ENCODE results near the gene OR52W1.
A peak's percentile ranks its signal among the peaks of the same experiment; 100 is the strongest.
"Not testable (repeated sequence)": the region's sequence is repeated elsewhere in the genome, so short reads cannot be mapped to it uniquely, and the experiment has no call there.

The OR52W1 gene

DNA sequence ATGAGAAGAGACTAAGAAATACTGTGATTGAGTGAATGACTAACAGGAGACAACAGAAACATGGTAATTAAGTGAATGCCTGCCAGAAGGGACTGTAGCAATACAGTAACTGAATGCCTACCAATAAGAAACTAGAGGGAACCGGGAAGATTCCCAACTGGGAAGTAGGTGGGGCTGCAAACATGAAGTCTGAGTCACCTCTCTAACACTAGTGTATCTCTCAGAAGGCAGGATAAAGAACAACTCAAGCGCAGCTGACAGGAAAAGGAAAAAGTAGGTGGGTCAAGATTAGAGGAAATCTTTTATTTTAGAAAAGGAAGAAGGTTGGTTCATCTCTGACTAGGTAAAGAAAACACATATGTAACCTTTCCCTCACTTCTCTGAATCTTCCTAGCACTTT is 20.3 kb downstream of the OR52W1 start:
- DNase-seq = no peak

DNA sequence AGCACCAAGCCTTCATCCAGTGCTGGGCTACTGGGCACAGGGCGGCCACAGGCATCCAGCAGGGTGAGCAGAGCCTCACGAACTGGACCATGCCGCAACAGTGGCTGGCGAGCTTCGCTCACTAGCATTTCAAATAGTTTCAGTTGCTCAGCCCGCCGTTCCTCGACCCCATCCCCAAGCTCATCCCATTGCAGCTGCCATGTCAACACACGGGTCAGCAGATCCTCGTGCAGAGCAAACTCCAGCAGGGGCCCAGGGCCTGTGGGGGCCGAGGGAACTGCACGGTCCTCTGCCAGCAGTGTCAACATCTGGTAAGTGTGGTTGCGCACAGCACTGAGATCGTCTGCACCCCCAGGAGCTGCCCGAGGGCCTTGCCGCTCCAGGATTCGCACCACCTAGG is 24.8 kb downstream of the OR52W1 start:
- DNase-seq = no peak

- DNase-seq = no peak
Observed at GRCh38 chr11:6224421-6224820, 25.4 kb downstream of the OR52W1 start.

DNA sequence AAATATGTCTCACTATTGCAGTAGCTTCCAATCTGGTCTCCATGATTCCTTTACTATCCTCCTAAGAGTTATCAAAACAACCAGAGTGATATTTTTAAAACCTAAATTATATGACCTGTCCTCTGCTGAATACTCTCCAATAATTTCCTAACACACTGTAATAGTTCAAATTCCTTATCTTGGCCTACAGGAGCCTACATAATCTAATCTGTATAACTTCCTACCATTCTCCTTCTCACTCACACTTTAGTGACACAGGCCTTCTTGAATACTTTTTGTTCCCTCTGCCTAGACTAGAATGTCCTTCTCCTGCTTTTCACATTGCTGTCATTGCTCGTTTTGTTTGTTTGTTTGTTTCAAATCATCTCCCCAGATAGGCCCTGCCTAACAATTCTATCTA is 26.0 kb downstream of the OR52W1 start:
- no peak for DNase-seq

DNA sequence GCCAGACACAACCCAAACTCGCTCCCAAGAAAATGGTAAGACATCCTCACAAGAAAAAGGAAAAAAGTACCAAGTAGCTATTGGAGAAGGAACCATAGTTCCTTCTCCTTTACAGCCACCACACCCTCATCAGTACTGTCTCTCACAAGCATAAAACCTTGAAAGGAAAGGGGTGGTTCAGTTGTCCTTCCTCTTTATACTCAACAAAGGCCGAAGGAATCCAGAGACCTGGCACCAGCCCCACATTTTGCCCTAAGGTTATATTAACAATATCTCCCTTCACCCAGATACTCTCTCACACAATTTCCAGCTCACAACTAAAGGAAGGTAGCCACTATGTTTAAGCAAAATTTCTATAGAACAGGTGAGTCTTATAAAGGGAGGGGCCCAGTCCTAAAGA is 26.9 kb downstream of the OR52W1 start:
- DNase-seq = no peak

- no peak for DNase-seq
Observed at GRCh38 chr11:6228520-6228919, 29.5 kb downstream of the OR52W1 start.

- peak; percentile 14 for DNase-seq
Observed at GRCh38 chr11:6229911-6230310, 30.9 kb downstream of the OR52W1 start.

DNA sequence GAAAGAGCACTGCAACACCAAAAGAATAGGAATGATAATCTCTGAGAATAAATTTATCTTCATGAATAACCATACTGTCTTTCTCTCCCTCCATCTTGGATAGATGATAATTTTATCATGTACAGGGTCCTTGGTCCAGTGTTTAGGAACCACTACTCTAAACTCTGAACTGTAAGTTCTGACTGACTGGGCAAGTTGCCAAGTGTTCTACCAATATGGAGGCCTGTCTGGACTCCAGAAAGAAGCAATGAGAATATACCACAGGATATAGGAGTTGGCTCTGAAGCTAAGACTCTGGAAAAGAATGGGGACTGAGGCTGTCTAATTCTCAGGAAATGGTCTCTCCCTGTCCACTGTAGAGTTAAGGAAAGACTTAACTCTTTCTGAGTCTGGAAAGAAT is 33.9 kb downstream of the OR52W1 start:
- DNase-seq = no peak

GRCh38 chr11:6233984-6234386 is 35.0 kb downstream of the OR52W1 start:
- no peak for DNase-seq

DNA sequence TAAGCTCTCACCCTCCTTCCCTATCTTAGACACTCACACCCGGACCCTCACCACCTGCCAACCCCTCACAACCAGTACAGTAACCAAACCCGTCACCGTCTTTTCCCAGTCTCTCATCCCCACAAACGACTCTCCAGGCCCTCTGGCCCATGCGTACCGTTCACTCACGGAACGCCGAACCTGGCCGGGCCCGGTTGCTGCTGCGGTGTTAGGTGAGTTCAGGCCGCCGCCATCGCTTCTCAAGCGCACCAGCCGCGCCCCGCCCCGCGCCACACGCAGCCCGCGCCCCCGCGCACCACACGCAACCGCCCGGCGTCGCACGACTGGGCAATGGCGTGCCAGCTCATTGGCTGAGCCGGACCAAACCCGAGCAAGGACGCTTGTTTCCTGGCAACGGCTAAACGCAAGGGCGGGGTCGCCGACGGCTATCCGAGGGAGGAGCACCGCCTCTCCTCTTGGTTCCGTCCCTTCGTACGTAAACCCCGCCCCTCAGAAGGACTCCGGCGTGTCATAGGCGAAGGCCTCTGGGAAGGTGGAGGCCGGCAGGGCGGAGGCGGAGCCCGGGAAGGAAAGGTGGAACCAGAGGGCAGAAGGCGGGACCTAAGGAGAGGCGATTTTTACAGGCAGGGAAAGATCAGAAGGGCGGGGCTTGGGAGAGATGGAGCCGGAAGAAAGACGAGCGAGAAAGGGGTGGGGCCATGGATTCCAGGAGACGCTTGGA is 35.5 kb downstream of the OR52W1 start, which contains the start of gene FHIP1B:
TSS of gene FHIP1B (minus strand) at position 250 of the 721 bp plus-strand sequence. CDS start 10,120 bp downstream, outside the sequence.
- peak; percentile 99 for DNase-seq

DNA sequence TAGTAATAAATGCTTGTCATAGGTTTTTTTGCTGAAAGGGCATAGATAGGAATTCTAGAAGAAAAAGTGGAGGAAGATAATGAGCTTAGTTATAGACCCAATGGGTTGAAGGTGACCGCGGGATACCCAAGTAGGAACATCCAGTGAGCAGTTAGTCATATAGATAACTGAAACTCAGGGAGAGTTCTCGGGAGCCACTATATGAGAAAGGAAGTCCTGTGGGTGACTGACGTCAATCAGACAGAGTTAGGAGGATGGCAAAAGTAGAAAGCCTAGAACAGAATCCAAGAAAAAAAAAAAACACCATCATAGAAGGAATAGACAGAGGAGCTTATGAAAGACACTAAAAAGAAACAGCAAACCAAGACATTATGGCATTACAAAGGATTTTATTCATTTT is 38.2 kb downstream of the OR52W1 start:
- no peak for DNase-seq

GRCh38 chr11:6237761-6238302 is 38.8 kb downstream of the OR52W1 start:
- DNase-seq = no peak

- no peak for DNase-seq
Observed at GRCh38 chr11:6238902-6239301, 39.9 kb downstream of the OR52W1 start, which contains the start of gene CNGA4. CNGA4 (plus strand) TSS chr11:6239089; CDS start chr11:6239207, 118 bp downstream.

- DNase-seq = no peak
Observed at GRCh38 chr11:6240139-6240538, 41.1 kb downstream of the OR52W1 start.

GRCh38 chr11:6240781-6241180 is 41.8 kb downstream of the OR52W1 start:
- DNase-seq = no peak

DNA sequence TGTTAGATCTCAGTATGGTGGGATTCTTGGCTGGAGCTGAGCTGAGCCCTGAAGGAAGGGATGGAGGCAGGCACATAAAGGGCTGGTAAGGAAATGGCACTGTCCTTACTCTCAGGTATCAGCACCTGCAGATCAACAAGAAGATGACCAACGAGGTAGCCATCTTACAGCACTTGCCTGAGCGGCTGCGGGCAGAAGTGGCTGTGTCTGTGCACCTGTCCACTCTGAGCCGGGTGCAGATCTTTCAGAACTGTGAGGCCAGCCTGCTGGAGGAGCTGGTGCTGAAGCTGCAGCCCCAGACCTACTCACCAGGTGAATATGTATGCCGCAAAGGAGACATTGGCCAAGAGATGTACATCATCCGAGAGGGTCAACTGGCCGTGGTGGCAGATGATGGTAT is 42.3 kb downstream of the OR52W1 start:
- no peak for DNase-seq

- no peak for DNase-seq
Observed at GRCh38 chr11:6245536-6245935, 46.5 kb downstream of the OR52W1 start.

DNA sequence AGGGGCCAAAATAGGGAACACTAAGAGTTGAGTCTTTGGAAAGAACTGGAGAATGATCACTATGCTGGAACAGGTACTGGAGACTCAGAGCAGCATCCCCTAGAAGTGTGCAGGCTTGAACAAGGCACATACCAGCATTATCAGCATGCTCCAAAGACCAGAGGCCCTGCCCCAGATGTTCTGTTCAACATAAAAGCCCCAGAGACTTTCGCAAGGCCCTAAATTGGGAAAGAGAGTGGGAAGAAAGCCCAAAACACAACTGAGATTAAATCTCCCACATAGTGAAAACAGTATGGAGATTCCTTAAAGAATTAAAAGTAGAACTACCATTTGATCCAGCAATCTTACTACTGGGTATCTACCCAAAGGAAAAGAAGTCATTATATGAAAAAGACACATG is 49.2 kb downstream of the OR52W1 start:
- DNase-seq = no peak

GRCh38 chr11:6248897-6249296 is 49.9 kb downstream of the OR52W1 start:
- DNase-seq = not testable (repeated sequence)

Data from CD4-positive, alpha-beta T cell treated with Interleukin-17A for 4 hours (primary cell).